K562 (cell line): ENCODE measurements around the gene RNF17.
"Not testable (repeated sequence)": the region's sequence is repeated elsewhere in the genome, so short reads cannot be mapped to it uniquely, and the experiment has no call there.

Experiments
- CBFB ChIP-seq: sonication (generic); formaldehyde crosslinking; IDR thresholded peaks from 2 replicates; pipeline ENCODE4 v1.4.0; 2020; ENCODE audit warnings: mild to moderate bottlenecking, missing genetic modification reagents
- CHD4 ChIP-seq: fragments of 200-600 bp; sonication (generic); IDR thresholded peaks from 3 replicates; pipeline ENCODE4 v1.6.1; 2012; ENCODE audit warnings: low read depth, mild to moderate bottlenecking, mixed read lengths, low read length, inconsistent platforms; ENCODE audit not compliant: insufficient read depth, insufficient replicate concordance, poor library complexity, severe bottlenecking
- CREM ChIP-seq: IDR thresholded peaks from 2 replicates; pipeline ENCODE4 v1.6.1; 2014; ENCODE audit warnings: antibody characterized with exemption, low read depth
- CTCF ChIP-seq, 3 experiments: IDR thresholded peaks in 2 of 3; conservative IDR thresholded peaks in 1 of 3; 2 replicates each; pipeline ENCODE4 v1.5.1; 2011 to 2012; ENCODE audit warnings: low read length in 3 of 3, mild to moderate bottlenecking in 3 of 3, control low read depth in 2 of 3, improper control_type of control experiment in 1 of 3, inconsistent platforms in 1 of 3, low read depth in 1 of 3, mixed read lengths in 1 of 3, moderate library complexity in 1 of 3; ENCODE audit not compliant: insufficient read depth in 2 of 3
- EZH2 ChIP-seq: IDR thresholded peaks from 2 replicates; pipeline ENCODE4 v1.6.1; 2012; ENCODE audit warnings: low read depth, mild to moderate bottlenecking, inconsistent platforms, low read length, borderline replicate concordance
- KAT7 ChIP-seq: sonication (generic); formaldehyde crosslinking; IDR thresholded peaks from 2 replicates; pipeline ENCODE4 v1.8.0; 2022; ENCODE audit warnings: missing genetic modification reagents, mild to moderate bottlenecking, borderline replicate concordance
- MEF2D ChIP-seq: conservative IDR thresholded peaks from 2 replicates; pipeline ENCODE4 v1.6.1; 2016; ENCODE audit warnings: low read depth, missing genetic modification characterization, missing compliant biosample characterization
- POLR2A ChIP-seq: fragments of 450-650 bp; conservative IDR thresholded peaks from 2 replicates; pipeline ENCODE4 v1.6.1; 2016
- STAT5A ChIP-seq: IDR thresholded peaks from 2 replicates; pipeline ENCODE4 v1.6.1; 2012; ENCODE audit warnings: low read length, inconsistent platforms, borderline replicate concordance
- TCF3 ChIP-seq: sonication (generic); formaldehyde crosslinking; IDR thresholded peaks from 2 replicates; pipeline ENCODE4 v1.4.0; 2020; ENCODE audit warnings: mild to moderate bottlenecking, missing genetic modification reagents

- not testable (repeated sequence) for TF ChIP-seq STAT5A; CTCF (IDR thresholded peaks at IDR 0.05 in 2 of 3, conservative IDR thresholded peaks at IDR 0.05 in 1 of 3; ENCODE audit: insufficient read depth in 2 of 3, low read depth in 1 of 3, low read length in 3 of 3); CREM; CBFB (CRISPR knock-in tag); TCF3 (CRISPR knock-in tag); EZH2; MEF2D (tag); CHD4; KAT7; POLR2A
These were observed 32.9 kb upstream of the RNF17 start for GRCh38 chr13:24730873-24731567.
